ENCODE measurements around the gene PITRM1. TPM values are rescaled to one million over a fixed set of nuclear protein-coding genes. Genes with fewer than 3 reads are reported as not detected.

Gene PITRM1
- polyA plus RNA-seq, 1 of the 3 experiments (the other 2 are of a cell fraction): 79.6 TPM

- WGBS (ENCODE audit: low lambda C conversion rate): 81% methylated on average over 6 of the region's 6 CpGs
- H3K27me3 ChIP-seq (ENCODE audit: insufficient read depth): no peaks in the 10 kb centered on the region; the same call in 1 of the 2 replicates
These were observed 13.8 kb upstream of the PITRM1 start for GRCh38 chr10:3186368-3186767.

More at GRCh38 chr10:3186368-3186767, 13.8 kb upstream of the PITRM1 start:
- H3K9ac ChIP-seq: no peak overlapping the region
- TF ChIP-seq, protein P1, sequence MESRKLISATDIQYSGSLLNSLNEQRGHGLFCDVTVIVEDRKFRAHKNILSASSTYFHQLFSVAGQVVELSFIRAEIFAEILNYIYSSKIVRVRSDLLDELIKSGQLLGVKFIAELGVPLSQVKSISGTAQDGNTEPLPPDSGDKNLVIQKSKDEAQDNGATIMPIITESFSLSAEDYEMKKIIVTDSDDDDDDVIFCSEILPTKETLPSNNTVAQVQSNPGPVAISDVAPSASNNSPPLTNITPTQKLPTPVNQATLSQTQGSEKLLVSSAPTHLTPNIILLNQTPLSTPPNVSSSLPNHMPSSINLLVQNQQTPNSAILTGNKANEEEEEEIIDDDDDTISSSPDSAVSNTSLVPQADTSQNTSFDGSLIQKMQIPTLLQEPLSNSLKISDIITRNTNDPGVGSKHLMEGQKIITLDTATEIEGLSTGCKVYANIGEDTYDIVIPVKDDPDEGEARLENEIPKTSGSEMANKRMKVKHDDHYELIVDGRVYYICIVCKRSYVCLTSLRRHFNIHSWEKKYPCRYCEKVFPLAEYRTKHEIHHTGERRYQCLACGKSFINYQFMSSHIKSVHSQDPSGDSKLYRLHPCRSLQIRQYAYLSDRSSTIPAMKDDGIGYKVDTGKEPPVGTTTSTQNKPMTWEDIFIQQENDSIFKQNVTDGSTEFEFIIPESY (IDR thresholded peaks at IDR 0.05; ENCODE audit: borderline replicate concordance, low read depth): no peak
- TF ChIP-seq EP300 (IDR thresholded peaks at IDR 0.05; ENCODE audit: borderline replicate concordance in 1 of 2, low read depth in 1 of 2, low read length in 1 of 2): no peak
- no peak for TF ChIP-seq TEAD4 (IDR thresholded peaks at IDR 0.05; ENCODE audit: borderline replicate concordance, insufficient read depth)
- TF ChIP-seq CHD2 (IDR thresholded peaks at IDR 0.05; ENCODE audit: low read length, partially characterized antibody): no peak
- no peak for TF ChIP-seq GATA2 (CRISPR knock-in tag; IDR thresholded peaks at IDR 0.05)
- TF ChIP-seq RCOR1 (IDR thresholded peaks at IDR 0.05; ENCODE audit: low read length): no peak
- no peak for TF ChIP-seq PBX3 (IDR thresholded peaks at IDR 0.05)
- TF ChIP-seq, protein P2, sequence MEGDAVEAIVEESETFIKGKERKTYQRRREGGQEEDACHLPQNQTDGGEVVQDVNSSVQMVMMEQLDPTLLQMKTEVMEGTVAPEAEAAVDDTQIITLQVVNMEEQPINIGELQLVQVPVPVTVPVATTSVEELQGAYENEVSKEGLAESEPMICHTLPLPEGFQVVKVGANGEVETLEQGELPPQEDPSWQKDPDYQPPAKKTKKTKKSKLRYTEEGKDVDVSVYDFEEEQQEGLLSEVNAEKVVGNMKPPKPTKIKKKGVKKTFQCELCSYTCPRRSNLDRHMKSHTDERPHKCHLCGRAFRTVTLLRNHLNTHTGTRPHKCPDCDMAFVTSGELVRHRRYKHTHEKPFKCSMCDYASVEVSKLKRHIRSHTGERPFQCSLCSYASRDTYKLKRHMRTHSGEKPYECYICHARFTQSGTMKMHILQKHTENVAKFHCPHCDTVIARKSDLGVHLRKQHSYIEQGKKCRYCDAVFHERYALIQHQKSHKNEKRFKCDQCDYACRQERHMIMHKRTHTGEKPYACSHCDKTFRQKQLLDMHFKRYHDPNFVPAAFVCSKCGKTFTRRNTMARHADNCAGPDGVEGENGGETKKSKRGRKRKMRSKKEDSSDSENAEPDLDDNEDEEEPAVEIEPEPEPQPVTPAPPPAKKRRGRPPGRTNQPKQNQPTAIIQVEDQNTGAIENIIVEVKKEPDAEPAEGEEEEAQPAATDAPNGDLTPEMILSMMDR (IDR thresholded peaks at IDR 0.05): no peak
- no peak for TF ChIP-seq NRF1 (IDR thresholded peaks at IDR 0.05; ENCODE audit: low read depth, low read length)
- no peak for TF ChIP-seq FOXJ3 (CRISPR knock-in tag; IDR thresholded peaks at IDR 0.05)
- TF ChIP-seq, protein P3, sequence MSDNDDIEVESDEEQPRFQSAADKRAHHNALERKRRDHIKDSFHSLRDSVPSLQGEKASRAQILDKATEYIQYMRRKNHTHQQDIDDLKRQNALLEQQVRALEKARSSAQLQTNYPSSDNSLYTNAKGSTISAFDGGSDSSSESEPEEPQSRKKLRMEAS (IDR thresholded peaks at IDR 0.05; ENCODE audit: low read depth): no peak
- H3K9me3 ChIP-seq: no peaks in the 10 kb centered on the region
- H3K9me2 ChIP-seq: no peaks in the 10 kb centered on the region
- no peaks in the 10 kb centered on the region for H3K36me3 ChIP-seq (replicated peaks in 1 of 2; ENCODE audit: control insufficient read depth in 1 of 2, insufficient read depth in 2 of 2, low read length in 1 of 2)
- H4K20me1 ChIP-seq (ENCODE audit: insufficient read depth): no peaks in the 10 kb centered on the region
- POLR2A ChIA-PET: no interaction called here
- no peaks in the 10 kb centered on the region for H3K79me2 ChIP-seq (ENCODE audit: insufficient read depth)
- DNase-seq: no peak
- no peak overlapping the region for H2AFZ ChIP-seq (ENCODE audit: low read depth)
- H3K4me3 ChIP-seq (ENCODE audit: low read depth in 2 of 2, low read length in 1 of 2): no peak overlapping the region
- H3F3A ChIP-seq (replicated peaks; ENCODE audit: insufficient read depth): no peaks in the 10 kb centered on the region
- no peak overlapping the region for H3K4me2 ChIP-seq
- CTCF ChIA-PET: interaction anchor here (0.7 kb wide), 1 partner anchor 1460 kb away, joined by 4 read pairs; no protein-coding TSS in a partner anchor
- H3K4me1 ChIP-seq (ENCODE audit: control insufficient read depth in 1 of 2, insufficient read depth in 2 of 2, low read depth in 1 of 2, low read length in 1 of 2): no peaks in the 10 kb centered on the region
- H3K27ac ChIP-seq (ENCODE audit: low read depth in 2 of 2, low read length in 1 of 2): no peak overlapping the region
